ENCODE measurements around the gene EPS8L1.

EPS8L1 gene

DNA sequence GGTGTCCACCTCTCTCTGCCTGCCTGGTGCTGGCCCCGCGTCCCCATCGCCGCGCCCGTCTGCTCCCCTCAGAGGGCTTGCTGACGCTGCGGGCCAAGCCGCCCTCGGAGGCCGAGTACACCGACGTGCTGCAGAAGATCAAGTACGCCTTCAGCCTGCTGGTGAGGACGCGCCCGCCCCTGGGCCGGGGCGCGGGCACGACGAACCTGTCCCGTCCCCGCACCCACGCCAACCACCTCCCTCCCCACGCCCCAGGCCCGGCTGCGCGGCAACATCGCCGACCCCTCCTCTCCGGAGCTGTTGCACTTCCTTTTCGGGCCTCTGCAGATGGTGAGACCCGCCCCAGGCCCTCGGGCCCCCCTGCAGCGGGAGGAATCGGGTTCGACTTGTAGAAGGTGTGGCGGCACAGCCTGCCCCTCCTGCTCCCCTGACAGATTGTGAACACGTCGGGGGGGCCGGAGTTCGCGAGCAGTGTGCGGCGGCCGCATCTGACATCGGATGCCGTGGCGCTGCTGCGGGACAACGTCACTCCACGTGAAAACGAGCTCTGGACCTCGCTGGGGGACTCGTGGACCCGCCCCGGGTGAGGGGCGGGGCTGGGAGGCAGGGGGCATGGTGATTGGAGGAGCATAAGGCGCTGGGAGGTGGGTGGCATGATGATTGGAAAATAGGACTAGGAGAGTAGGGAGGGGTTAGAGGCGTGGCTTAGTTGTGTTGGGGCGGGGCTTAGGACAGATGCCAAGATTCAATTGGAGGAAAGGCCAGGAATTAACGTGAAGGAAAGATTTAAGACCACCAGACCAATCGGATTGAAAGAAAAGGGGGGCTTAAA is 6.6 kb downstream of the EPS8L1 start:
- Histone ChIP-seq H3K9me3 (ENCODE audit: insufficient read depth, low read depth, low read length) (no peaks in the 10 kb centered on the region), H3K4me2 (ENCODE audit: low read depth, low read length, poor library complexity, severe bottlenecking) (no peak overlapping the region), H3K79me2 (ENCODE audit: insufficient read depth, low read length) (no peaks in the 10 kb centered on the region), H2AFZ (ENCODE audit: low read length) (no peak overlapping the region), H4K20me1 (ENCODE audit: insufficient read depth, low read length, poor library complexity, severe bottlenecking) (no peaks in the 10 kb centered on the region), H3K9ac (ENCODE audit: low read depth, low read length, poor library complexity, severe bottlenecking) (no peak overlapping the region), H3F3A (ENCODE audit: low read depth) (no peaks in the 10 kb centered on the region), H3K36me3 (ENCODE audit: insufficient read depth, low read length) (no peaks in the 10 kb centered on the region), H3K9me2 (replicated peaks; ENCODE audit: low read depth, low read length) (no peaks in the 10 kb centered on the region), H3K27me3 (ENCODE audit: insufficient read depth, low read length, poor library complexity, severe bottlenecking) (no peaks in the 10 kb centered on the region), H3K4me1 (ENCODE audit: insufficient read depth, low read length, poor library complexity, severe bottlenecking) (no peaks in the 10 kb centered on the region), H3K4me3 (ENCODE audit: low read length, poor library complexity, severe bottlenecking) (no peak overlapping the region)
- TF ChIP-seq EZH2phosphoT487 (IDR thresholded peaks at IDR 0.05; ENCODE audit: borderline replicate concordance): no peak
- TF ChIP-seq, protein P1, sequence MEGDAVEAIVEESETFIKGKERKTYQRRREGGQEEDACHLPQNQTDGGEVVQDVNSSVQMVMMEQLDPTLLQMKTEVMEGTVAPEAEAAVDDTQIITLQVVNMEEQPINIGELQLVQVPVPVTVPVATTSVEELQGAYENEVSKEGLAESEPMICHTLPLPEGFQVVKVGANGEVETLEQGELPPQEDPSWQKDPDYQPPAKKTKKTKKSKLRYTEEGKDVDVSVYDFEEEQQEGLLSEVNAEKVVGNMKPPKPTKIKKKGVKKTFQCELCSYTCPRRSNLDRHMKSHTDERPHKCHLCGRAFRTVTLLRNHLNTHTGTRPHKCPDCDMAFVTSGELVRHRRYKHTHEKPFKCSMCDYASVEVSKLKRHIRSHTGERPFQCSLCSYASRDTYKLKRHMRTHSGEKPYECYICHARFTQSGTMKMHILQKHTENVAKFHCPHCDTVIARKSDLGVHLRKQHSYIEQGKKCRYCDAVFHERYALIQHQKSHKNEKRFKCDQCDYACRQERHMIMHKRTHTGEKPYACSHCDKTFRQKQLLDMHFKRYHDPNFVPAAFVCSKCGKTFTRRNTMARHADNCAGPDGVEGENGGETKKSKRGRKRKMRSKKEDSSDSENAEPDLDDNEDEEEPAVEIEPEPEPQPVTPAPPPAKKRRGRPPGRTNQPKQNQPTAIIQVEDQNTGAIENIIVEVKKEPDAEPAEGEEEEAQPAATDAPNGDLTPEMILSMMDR (conservative IDR thresholded peaks at IDR 0.05; ENCODE audit: low read length): no peak

DNA sequence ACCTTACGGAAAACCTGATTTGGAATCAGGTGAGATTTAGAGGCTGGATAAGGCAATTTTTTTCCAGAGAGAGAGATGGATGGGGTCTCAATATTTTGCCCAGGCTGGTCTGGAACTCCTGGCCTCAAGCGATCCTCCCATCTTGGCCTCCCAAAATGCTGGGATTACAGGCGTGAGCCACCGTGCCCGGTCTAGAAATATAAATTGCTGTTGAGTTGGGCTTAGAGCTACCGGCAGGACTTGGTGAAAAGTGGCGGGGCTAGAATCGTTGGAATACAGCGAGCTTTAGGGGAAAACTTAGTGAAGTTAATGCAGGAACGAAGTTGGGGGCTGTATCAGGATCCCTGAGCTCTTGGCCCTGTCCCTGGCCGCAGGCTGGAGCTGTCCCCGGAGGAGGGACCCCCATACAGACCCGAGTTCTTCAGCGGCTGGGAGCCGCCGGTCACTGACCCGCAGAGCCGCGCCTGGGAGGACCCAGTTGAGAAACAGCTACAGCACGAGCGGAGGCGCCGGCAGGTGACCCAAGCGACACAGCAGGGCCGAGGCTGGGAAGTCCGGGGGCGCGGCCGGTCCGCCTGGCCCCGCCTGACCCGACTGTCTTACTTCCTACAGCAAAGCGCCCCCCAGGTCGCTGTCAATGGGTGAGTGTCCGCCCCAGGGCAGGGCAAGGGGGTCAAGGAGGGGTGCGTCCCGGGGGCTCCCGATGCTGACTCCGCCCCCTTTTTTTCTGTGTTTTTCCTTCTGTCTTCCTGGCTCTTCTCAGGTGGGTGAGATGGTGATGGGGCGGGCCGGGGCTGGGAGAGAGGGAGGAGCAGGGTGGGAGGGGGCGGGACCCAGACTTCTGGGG is 7.6 kb downstream of the EPS8L1 start:
- Histone ChIP-seq H3K4me1 (ENCODE audit: insufficient read depth, low read length, poor library complexity, severe bottlenecking) (no peaks in the 10 kb centered on the region), H2AFZ (ENCODE audit: low read length) (no peak overlapping the region), H3K79me2 (ENCODE audit: insufficient read depth, low read length) (no peaks in the 10 kb centered on the region), H3K27me3 (ENCODE audit: insufficient read depth, low read length, poor library complexity, severe bottlenecking) (no peaks in the 10 kb centered on the region), H3K9me2 (replicated peaks; ENCODE audit: low read depth, low read length) (no peaks in the 10 kb centered on the region), H3K9me3 (ENCODE audit: insufficient read depth, low read depth, low read length) (no peaks in the 10 kb centered on the region), H3K4me2 (ENCODE audit: low read depth, low read length, poor library complexity, severe bottlenecking) (no peak overlapping the region), H3F3A (ENCODE audit: low read depth) (no peaks in the 10 kb centered on the region), H3K4me3 (ENCODE audit: low read length, poor library complexity, severe bottlenecking) (no peak overlapping the region), H3K9ac (ENCODE audit: low read depth, low read length, poor library complexity, severe bottlenecking) (no peak overlapping the region), H3K36me3 (ENCODE audit: insufficient read depth, low read length) (no peaks in the 10 kb centered on the region), H4K20me1 (ENCODE audit: insufficient read depth, low read length, poor library complexity, severe bottlenecking) (no peaks in the 10 kb centered on the region)
- TF ChIP-seq, protein P1 (conservative IDR thresholded peaks at IDR 0.05; ENCODE audit: low read length): no peak
- no peak for TF ChIP-seq EZH2phosphoT487 (IDR thresholded peaks at IDR 0.05; ENCODE audit: borderline replicate concordance)

DNA sequence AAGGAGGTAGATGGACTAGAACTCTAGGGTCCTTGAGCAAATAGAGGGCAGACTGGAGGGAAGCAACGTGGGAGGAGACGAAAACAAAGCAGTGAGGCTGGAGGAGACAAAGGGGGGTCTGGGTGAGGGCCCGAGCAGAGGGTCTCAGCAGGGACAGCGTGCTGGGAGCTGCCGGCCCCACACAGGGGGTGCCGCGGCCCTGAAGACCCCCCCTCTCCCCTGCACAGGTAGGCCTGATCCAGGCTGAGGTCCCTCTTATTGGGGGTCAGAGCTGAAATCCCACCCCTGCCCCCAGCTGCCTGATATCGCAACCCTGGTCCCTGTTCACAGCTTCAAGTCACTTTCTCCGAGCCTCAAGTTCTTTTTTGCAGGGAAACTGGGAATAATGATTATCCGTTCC is 8.7 kb downstream of the EPS8L1 start:
- Histone ChIP-seq H3K4me2 (ENCODE audit: low read depth, low read length, poor library complexity, severe bottlenecking) (no peak overlapping the region), H4K20me1 (ENCODE audit: insufficient read depth, low read length, poor library complexity, severe bottlenecking) (no peaks in the 10 kb centered on the region), H3K4me1 (ENCODE audit: insufficient read depth, low read length, poor library complexity, severe bottlenecking) (no peaks in the 10 kb centered on the region), H3K36me3 (ENCODE audit: insufficient read depth, low read length) (no peaks in the 10 kb centered on the region), H3K9me2 (replicated peaks; ENCODE audit: low read depth, low read length) (no peaks in the 10 kb centered on the region), H3K9ac (ENCODE audit: low read depth, low read length, poor library complexity, severe bottlenecking) (no peak overlapping the region), H3K27me3 (ENCODE audit: insufficient read depth, low read length, poor library complexity, severe bottlenecking) (no peaks in the 10 kb centered on the region), H3K79me2 (ENCODE audit: insufficient read depth, low read length) (no peaks in the 10 kb centered on the region), H3F3A (ENCODE audit: low read depth) (no peaks in the 10 kb centered on the region), H2AFZ (ENCODE audit: low read length) (no peak overlapping the region), H3K9me3 (ENCODE audit: insufficient read depth, low read depth, low read length) (no peaks in the 10 kb centered on the region), H3K4me3 (ENCODE audit: low read length, poor library complexity, severe bottlenecking) (no peak overlapping the region)
- no peak for TF ChIP-seq EZH2phosphoT487 (IDR thresholded peaks at IDR 0.05; ENCODE audit: borderline replicate concordance)
- TF ChIP-seq, protein P1 (conservative IDR thresholded peaks at IDR 0.05; ENCODE audit: low read length): no peak
